Central memory CD4-positive, alpha-beta T cell (primary cell): Measurements from ENCODE around the gene BET1.
A peak's percentile ranks its signal among the peaks of the same experiment; 100 is the strongest.
"Not testable (repeated sequence)": the region's sequence is repeated elsewhere in the genome, so short reads cannot be mapped to it uniquely, and the experiment has no call there.

Source experiments
- DNase-seq: peaks from one replicate; pipeline ENCODE4 v3.0.0; 2022
- total RNA-seq, 3 experiments: gene quantifications; one replicate each; lab custom pipeline; 2026; lab: John Stamatoyannopoulos, UW

Gene BET1
- 21.0 to 30.5 (median 23.0) reads per million in 3 experiments for total RNA-seq

- DNase-seq: peak; percentile 92
Observed at GRCh38 chr7:94004024-94004951, at the start of gene BET1. Gene BET1 (minus strand): TSS chr7:94004355. CDS start chr7:94004216, 139 bp downstream.

- DNase-seq: no peak
Observed at GRCh38 chr7:94053532-94053931, 49.4 kb upstream of the BET1 start.

- no peak for DNase-seq
Observed at GRCh38 chr7:94052398-94053180, 48.4 kb upstream of the BET1 start.

GRCh38 chr7:94050046-94050445 lies 45.9 kb upstream of the BET1 start:
- no peak for DNase-seq

GRCh38 chr7:94049615-94050014 lies 45.5 kb upstream of the BET1 start:
- DNase-seq: no peak

- no peak for DNase-seq
Observed at GRCh38 chr7:94048755-94049154, 44.6 kb upstream of the BET1 start.

GRCh38 chr7:94047956-94048355 lies 43.8 kb upstream of the BET1 start:
- no peak for DNase-seq

GRCh38 chr7:94045581-94045980 lies 41.4 kb upstream of the BET1 start:
- no peak for DNase-seq

- DNase-seq: no peak
Observed at GRCh38 chr7:94044806-94045205, 40.7 kb upstream of the BET1 start.

- no peak for DNase-seq
Observed at GRCh38 chr7:94043299-94043698, 39.1 kb upstream of the BET1 start.

GRCh38 chr7:94042381-94042780 lies 38.2 kb upstream of the BET1 start:
- no peak for DNase-seq

GRCh38 chr7:94041529-94041928 lies 37.4 kb upstream of the BET1 start:
- no peak for DNase-seq

GRCh38 chr7:94040254-94040653 lies 36.1 kb upstream of the BET1 start:
- no peak for DNase-seq

GRCh38 chr7:94039368-94040035 lies 35.3 kb upstream of the BET1 start:
- no peak for DNase-seq

GRCh38 chr7:94031865-94032264 lies 27.7 kb upstream of the BET1 start:
- no peak for DNase-seq

- DNase-seq: no peak
Observed at GRCh38 chr7:94030634-94031033, 26.5 kb upstream of the BET1 start.

- no peak for DNase-seq
Observed at GRCh38 chr7:94029976-94030375, 25.8 kb upstream of the BET1 start.

GRCh38 chr7:94028768-94029167 lies 24.6 kb upstream of the BET1 start:
- DNase-seq: no peak

GRCh38 chr7:94026619-94027018 lies 22.5 kb upstream of the BET1 start:
- DNase-seq: not testable (repeated sequence)

GRCh38 chr7:94022550-94022949 lies 18.4 kb upstream of the BET1 start:
- DNase-seq: no peak

- no peak for DNase-seq
Observed at GRCh38 chr7:94016786-94017185, 12.6 kb upstream of the BET1 start.

GRCh38 chr7:94015538-94015937 lies 11.4 kb upstream of the BET1 start:
- DNase-seq: no peak

GRCh38 chr7:94012746-94013145 lies 8.6 kb upstream of the BET1 start:
- no peak for DNase-seq
